ENCODE measurements around the gene MMS22L. TPM values are rescaled to one million over a fixed set of nuclear protein-coding genes. Genes with fewer than 3 reads are reported as not detected.

MMS22L gene
- polyA plus RNA-seq, 1 donor (not counting 4 experiments of a cell fraction or from before 2014, with no cell fraction given): 14.3 TPM

DNA sequence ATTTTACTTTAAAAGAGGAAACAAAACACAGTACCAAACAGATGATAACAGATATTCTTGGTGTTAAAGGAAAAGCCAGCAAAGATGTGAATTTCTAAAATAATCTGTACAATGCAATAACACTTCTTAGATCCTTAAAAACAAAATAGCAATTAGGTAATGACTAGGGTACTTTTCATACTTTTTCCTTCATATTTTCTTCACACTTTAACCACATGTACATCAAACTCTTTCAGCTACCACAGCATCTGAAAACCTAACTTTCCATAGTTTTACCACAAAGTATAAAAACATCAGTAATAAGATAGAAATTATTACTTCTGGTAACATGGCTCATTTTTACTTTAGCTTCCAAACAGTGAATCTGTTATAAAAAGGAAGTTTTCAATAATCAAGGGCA, 141.3 kb downstream of the MMS22L start:
- TF ChIP-seq CTCF (optimal IDR thresholded peaks at IDR 0.05 in 1 of 3, IDR thresholded peaks at IDR 0.05 in 1 of 3, conservative IDR thresholded peaks at IDR 0.05 in 1 of 3; ENCODE audit: extremely low read depth in 1 of 3, insufficient read depth in 2 of 3, low read length in 3 of 3) (no peak), EZH2 (IDR thresholded peaks at IDR 0.05; ENCODE audit: low read length) (no peak)
- Histone ChIP-seq H3K4me2 (ENCODE audit: control insufficient read depth, extremely low read depth, insufficient read depth, low read depth, low read length) (no peak overlapping the region), H3K9me3 (ENCODE audit: control insufficient read depth, low read depth, low read length) (no peaks in the 10 kb centered on the region), H3K4me1 (ENCODE audit: control insufficient read depth, extremely low read depth, insufficient read depth, low read length) (no peaks in the 10 kb centered on the region), H3K9me1 (ENCODE audit: control insufficient read depth, extremely low read depth, insufficient read depth, low read length) (no peaks in the 10 kb centered on the region), H3K27me3 (ENCODE audit: control insufficient read depth, extremely low read depth, insufficient read depth, low read length) (no peaks in the 10 kb centered on the region), H3K4me3 (ENCODE audit: control insufficient read depth in 2 of 3, extremely low read depth in 1 of 3, insufficient read depth in 2 of 3, low read depth in 1 of 3, low read length in 3 of 3) (no peak overlapping the region), H2AFZ (ENCODE audit: control insufficient read depth, low read length) (no peak overlapping the region), H4K20me1 (ENCODE audit: control insufficient read depth, extremely low read depth, insufficient read depth, low read length) (no peaks in the 10 kb centered on the region), H3K27ac (ENCODE audit: control insufficient read depth, insufficient read depth, low read length) (no peak overlapping the region), H3K36me3 (ENCODE audit: control insufficient read depth in 2 of 2, extremely low read depth in 1 of 2, insufficient read depth in 2 of 2, low read length in 2 of 2) (no peaks in the 10 kb centered on the region), H3K79me2 (ENCODE audit: control insufficient read depth, insufficient read depth, low read length) (no peaks in the 10 kb centered on the region), H3K9ac (ENCODE audit: control insufficient read depth, extremely low read depth, insufficient read depth, low read length) (no peak overlapping the region)
- FAIRE-seq: no peak
- DNase-seq (ENCODE audit: low read depth, low spot score): no peak
- dilution Hi-C loops (cut with MboI; ENCODE audit: extremely low pct_ligation_motif_present, low sequenced_read_pairs): no loop called here

GRCh38 chr6:97138581-97138980, 144.4 kb downstream of the MMS22L start:
- H3K27me3 ChIP-seq (ENCODE audit: control insufficient read depth, extremely low read depth, insufficient read depth, low read length): no peaks in the 10 kb centered on the region
- FAIRE-seq (no peak), DNase-seq (ENCODE audit: low read depth, low spot score) (no peak)
- H3K4me2 ChIP-seq (ENCODE audit: control insufficient read depth, extremely low read depth, insufficient read depth, low read depth, low read length): no peak overlapping the region
- H3K27ac ChIP-seq (ENCODE audit: control insufficient read depth, insufficient read depth, low read length): no peak overlapping the region
- no peaks in the 10 kb centered on the region for H3K9me1 ChIP-seq (ENCODE audit: control insufficient read depth, extremely low read depth, insufficient read depth, low read length)
- no peaks in the 10 kb centered on the region for H4K20me1 ChIP-seq (ENCODE audit: control insufficient read depth, extremely low read depth, insufficient read depth, low read length)
- H3K4me3 ChIP-seq (ENCODE audit: control insufficient read depth in 2 of 3, extremely low read depth in 1 of 3, insufficient read depth in 2 of 3, low read depth in 1 of 3, low read length in 3 of 3): no peak overlapping the region
- dilution Hi-C loops (cut with MboI; ENCODE audit: extremely low pct_ligation_motif_present, low sequenced_read_pairs): no loop called here
- no peak overlapping the region for H3K9ac ChIP-seq (ENCODE audit: control insufficient read depth, extremely low read depth, insufficient read depth, low read length)
- no peaks in the 10 kb centered on the region for H3K79me2 ChIP-seq (ENCODE audit: control insufficient read depth, insufficient read depth, low read length)
- H3K4me1 ChIP-seq (ENCODE audit: control insufficient read depth, extremely low read depth, insufficient read depth, low read length): no peaks in the 10 kb centered on the region
- no peak overlapping the region for H2AFZ ChIP-seq (ENCODE audit: control insufficient read depth, low read length)
- no peak for TF ChIP-seq EZH2 (IDR thresholded peaks at IDR 0.05; ENCODE audit: low read length)
- H3K36me3 ChIP-seq (ENCODE audit: control insufficient read depth in 2 of 2, extremely low read depth in 1 of 2, insufficient read depth in 2 of 2, low read length in 2 of 2): no peaks in the 10 kb centered on the region
- no peaks in the 10 kb centered on the region for H3K9me3 ChIP-seq (ENCODE audit: control insufficient read depth, low read depth, low read length)

DNA sequence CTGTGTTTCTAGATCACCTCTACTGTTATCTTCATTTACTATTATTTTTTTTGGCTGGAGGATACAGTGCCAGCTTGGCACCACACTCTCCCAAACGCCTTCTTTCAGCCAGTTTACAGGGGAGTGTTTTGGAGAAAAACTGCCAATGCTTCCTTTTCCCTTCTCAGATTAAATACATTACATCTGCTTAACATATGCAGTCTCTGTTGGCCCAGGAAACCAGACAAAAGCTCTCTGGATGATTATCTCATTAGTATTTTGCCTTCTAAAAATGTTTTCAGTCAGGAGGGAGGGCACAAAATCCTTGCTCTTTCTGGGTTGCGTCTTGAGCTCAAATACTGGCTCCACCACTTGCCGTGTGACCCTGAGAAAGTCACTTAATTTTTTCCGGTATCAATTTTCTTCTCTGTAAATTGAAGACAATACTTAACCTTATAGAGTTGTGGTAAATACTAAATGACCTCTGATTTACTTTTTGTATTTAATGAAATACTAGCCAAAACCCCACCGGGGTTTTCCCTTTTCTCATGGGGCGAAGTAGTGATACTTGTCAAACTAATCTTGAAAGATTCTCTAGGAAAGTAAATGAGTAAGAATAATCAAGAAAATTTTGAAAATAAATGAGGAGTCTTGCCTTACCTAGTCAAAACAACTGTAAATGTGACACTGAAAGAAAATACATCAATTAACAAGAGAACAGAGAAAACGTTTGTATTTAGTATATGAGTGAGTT, 146.2 kb downstream of the MMS22L start:
- no peak overlapping the region for H3K9ac ChIP-seq (ENCODE audit: control insufficient read depth, extremely low read depth, insufficient read depth, low read length)
- H3K36me3 ChIP-seq (ENCODE audit: control insufficient read depth in 2 of 2, extremely low read depth in 1 of 2, insufficient read depth in 2 of 2, low read length in 2 of 2): no peaks in the 10 kb centered on the region
- no peaks in the 10 kb centered on the region for H4K20me1 ChIP-seq (ENCODE audit: control insufficient read depth, extremely low read depth, insufficient read depth, low read length)
- DNase-seq (ENCODE audit: low read depth, low spot score) (no peak), FAIRE-seq (no peak)
- H3K9me1 ChIP-seq (ENCODE audit: control insufficient read depth, extremely low read depth, insufficient read depth, low read length): no peaks in the 10 kb centered on the region
- H3K4me1 ChIP-seq (ENCODE audit: control insufficient read depth, extremely low read depth, insufficient read depth, low read length): no peaks in the 10 kb centered on the region
- H2AFZ ChIP-seq (ENCODE audit: control insufficient read depth, low read length): no peak overlapping the region
- H3K4me2 ChIP-seq (ENCODE audit: control insufficient read depth, extremely low read depth, insufficient read depth, low read depth, low read length): no peak overlapping the region
- H3K27ac ChIP-seq (ENCODE audit: control insufficient read depth, insufficient read depth, low read length): no peak overlapping the region
- TF ChIP-seq EZH2 (IDR thresholded peaks at IDR 0.05; ENCODE audit: low read length) (no peak), CTCF (optimal IDR thresholded peaks at IDR 0.05 in 1 of 3, IDR thresholded peaks at IDR 0.05 in 1 of 3, conservative IDR thresholded peaks at IDR 0.05 in 1 of 3; ENCODE audit: extremely low read depth in 1 of 3, insufficient read depth in 2 of 3, low read length in 3 of 3) (no peak)
- H3K27me3 ChIP-seq (ENCODE audit: control insufficient read depth, extremely low read depth, insufficient read depth, low read length): no peaks in the 10 kb centered on the region
- H3K4me3 ChIP-seq (ENCODE audit: control insufficient read depth in 2 of 3, extremely low read depth in 1 of 3, insufficient read depth in 2 of 3, low read depth in 1 of 3, low read length in 3 of 3): no peak overlapping the region
- H3K9me3 ChIP-seq (ENCODE audit: control insufficient read depth, low read depth, low read length): no peaks in the 10 kb centered on the region
- dilution Hi-C loops (cut with MboI; ENCODE audit: extremely low pct_ligation_motif_present, low sequenced_read_pairs): no loop called here
- H3K79me2 ChIP-seq (ENCODE audit: control insufficient read depth, insufficient read depth, low read length): no peaks in the 10 kb centered on the region
